H9 (cell line): ENCODE measurements around the gene CXCL6. TPM values are rescaled to one million over a fixed set of nuclear protein-coding genes. Genes with fewer than 3 reads are reported as not detected.

ENCODE experiments used
- DNase-seq: peaks from one replicate; pipeline ENCODE4 v3.0.0-alpha.2; 2017
- H2AFZ ChIP-seq: one replicate; pipeline ENCODE4 v1.6.1; 2013; ENCODE audit warnings: mild to moderate bottlenecking, low read length, control low read depth, moderate library complexity
- H2AK5ac ChIP-seq: 2 replicates; pipeline ENCODE4 v1.6.1; 2013; ENCODE audit warnings: low read length, control low read depth, mixed read lengths; ENCODE audit not compliant: insufficient read length
- H2BK120ac ChIP-seq: one replicate; pipeline ENCODE4 v1.6.1; 2013; ENCODE audit warnings: low read depth, mild to moderate bottlenecking, low read length, control low read depth, inconsistent platforms; ENCODE audit not compliant: poor library complexity, severe bottlenecking
- H2BK12ac ChIP-seq: 2 replicates; pipeline ENCODE4 v1.6.1; 2013; ENCODE audit warnings: low read length, control low read depth, mixed read lengths, low read depth; ENCODE audit not compliant: insufficient read length
- H2BK15ac ChIP-seq: 2 replicates; pipeline ENCODE4 v1.6.1; 2013; ENCODE audit warnings: low read depth, low read length, control low read depth
- H2BK20ac ChIP-seq: one replicate; pipeline ENCODE4 v1.6.1; 2013; ENCODE audit warnings: low read depth, mild to moderate bottlenecking, low read length, control low read depth, inconsistent platforms; ENCODE audit not compliant: poor library complexity, severe bottlenecking
- H2BK5ac ChIP-seq: 2 replicates; pipeline ENCODE4 v1.6.1; 2013; ENCODE audit warnings: low read length, control low read depth, mixed read lengths; ENCODE audit not compliant: insufficient read length
- H3K14ac ChIP-seq: 2 replicates; pipeline ENCODE4 v1.6.1; 2013; ENCODE audit warnings: low read length, control low read depth; ENCODE audit not compliant: insufficient read depth
- H3K18ac ChIP-seq: 2 replicates; pipeline ENCODE4 v1.6.1; 2013; ENCODE audit warnings: low read depth, mild to moderate bottlenecking, mixed read lengths, low read length, control low read depth; ENCODE audit not compliant: insufficient read length
- H3K23ac ChIP-seq: 2 replicates; pipeline ENCODE4 v1.6.1; 2013; ENCODE audit warnings: low read length, control low read depth, mixed read lengths, low read depth; ENCODE audit not compliant: insufficient read length
- H3K23me2 ChIP-seq: 2 replicates; pipeline ENCODE4 v1.6.1; 2013; ENCODE audit warnings: low read depth, mild to moderate bottlenecking, mixed read lengths, low read length, control low read depth; ENCODE audit not compliant: insufficient read length, poor library complexity, severe bottlenecking
- H3K27ac ChIP-seq: 2 replicates; pipeline ENCODE4 v1.5.1; 2013; ENCODE audit warnings: low read length, control low read depth, mixed read lengths, low read depth; ENCODE audit not compliant: insufficient read length
- H3K27me3 ChIP-seq: 2 replicates; pipeline ENCODE4 v1.6.1; 2013; ENCODE audit warnings: low read length, control low read depth, inconsistent platforms; ENCODE audit not compliant: insufficient read depth
- H3K4ac ChIP-seq: 2 replicates; pipeline ENCODE4 v1.6.1; 2013; ENCODE audit warnings: low read depth, mild to moderate bottlenecking, control low read depth, inconsistent platforms, low read length, moderate library complexity
- H3K4me1 ChIP-seq: 2 replicates; pipeline ENCODE4 v1.6.1; 2013; ENCODE audit warnings: low read length, control low read depth, inconsistent platforms; ENCODE audit not compliant: insufficient read depth
- H3K4me2 ChIP-seq: 2 replicates; pipeline ENCODE4 v1.6.1; 2013; ENCODE audit warnings: low read length, control low read depth, mixed read lengths; ENCODE audit not compliant: insufficient read length, insufficient read depth
- H3K56ac ChIP-seq: 2 replicates; pipeline ENCODE4 v1.6.1; 2013; ENCODE audit warnings: low read depth, mild to moderate bottlenecking, mixed read lengths, low read length, control low read depth; ENCODE audit not compliant: insufficient read length
- H3K79me1 ChIP-seq: 2 replicates; pipeline ENCODE4 v1.6.1; 2013; ENCODE audit warnings: low read depth, mild to moderate bottlenecking, moderate library complexity, low read length, control low read depth, inconsistent platforms; ENCODE audit not compliant: insufficient read depth, poor library complexity, severe bottlenecking
- H3K79me2 ChIP-seq: 2 replicates; pipeline ENCODE4 v1.6.1; 2013; ENCODE audit warnings: low read length, control low read depth, inconsistent platforms; ENCODE audit not compliant: insufficient read depth
- H3K9ac ChIP-seq: 2 replicates; pipeline ENCODE4 v1.6.1; 2013; ENCODE audit warnings: low read length, control low read depth, mixed read lengths; ENCODE audit not compliant: insufficient read length; ENCODE audit errors: extremely low read depth
- H3K9me3 ChIP-seq: one replicate; pipeline ENCODE4 v1.6.1; 2013; ENCODE audit warnings: low read depth, low read length, inconsistent platforms; ENCODE audit not compliant: control insufficient read depth
- H3T11ph ChIP-seq: one replicate; pipeline ENCODE4 v1.6.1; 2013; ENCODE audit warnings: mild to moderate bottlenecking, low read length, control low read depth, inconsistent platforms
- H4K20me1 ChIP-seq: one replicate; pipeline ENCODE4 v1.6.1; 2013; ENCODE audit not compliant: control insufficient read depth, insufficient read length, insufficient read depth
- H4K5ac ChIP-seq: 2 replicates; pipeline ENCODE4 v1.6.1; 2013; ENCODE audit warnings: low read depth, mild to moderate bottlenecking, mixed read lengths, low read length, control low read depth; ENCODE audit not compliant: insufficient read length
- H4K8ac ChIP-seq: replicated peaks from 2 replicates; pipeline ENCODE4 v1.6.1; 2013; ENCODE audit warnings: low read length, control low read depth, mixed read lengths, low read depth; ENCODE audit not compliant: insufficient read length
- H4K91ac ChIP-seq: 2 replicates; pipeline ENCODE4 v1.6.1; 2013; ENCODE audit warnings: low read depth, mild to moderate bottlenecking, moderate library complexity, mixed read lengths, low read length, control low read depth; ENCODE audit not compliant: insufficient read length
- H3K27ac Mint-ChIP-seq, 3 experiments: 2 replicates in 2 of 3; 3 replicates in 1 of 3; pipeline ENCODE4 v1.8.0; 2020 to 2021; ENCODE audit warnings: mixed read lengths in 3 of 3, mild to moderate bottlenecking in 1 of 3, moderate library complexity in 1 of 3
- H3K27me3 Mint-ChIP-seq: 2 replicates; pipeline ENCODE4 v1.8.0; 2021; ENCODE audit warnings: low read depth, mild to moderate bottlenecking, moderate library complexity, mixed read lengths
- H3K36me3 Mint-ChIP-seq, 3 experiments: 2 replicates in 2 of 3; 3 replicates in 1 of 3; pipeline ENCODE4 v1.8.0; 2020 to 2021; ENCODE audit warnings: low read depth in 3 of 3, mixed read lengths in 3 of 3; ENCODE audit not compliant: insufficient read depth in 1 of 3
- H3K4me1 Mint-ChIP-seq, 2 experiments: 2 replicates each; pipeline ENCODE4 v1.8.0; 2020; ENCODE audit warnings: mixed read lengths in 2 of 2
- H3K4me3 Mint-ChIP-seq, 2 experiments: 2 replicates in 1 of 2; 3 replicates in 1 of 2; pipeline ENCODE4 v1.8.0; 2020 to 2021; ENCODE audit warnings: mild to moderate bottlenecking in 2 of 2, mixed read lengths in 2 of 2, moderate library complexity in 1 of 2
- H3K9me3 Mint-ChIP-seq, 2 experiments: 2 replicates in 1 of 2; 3 replicates in 1 of 2; pipeline ENCODE4 v1.8.0; 2020; ENCODE audit warnings: mild to moderate bottlenecking in 2 of 2, mixed read lengths in 2 of 2, moderate library complexity in 1 of 2
- CTCF ChIP-seq: fragments of 200-600 bp; sonication (generic); conservative IDR thresholded peaks from 3 replicates; pipeline ENCODE4 v1.8.0; 2021; ENCODE audit warnings: antibody characterized with exemption, mild to moderate bottlenecking
- WGBS: extraction: QIAGEN DNeasy Blood & Tissue Kit; methylation state at CpG from one replicate; pipeline ENCODE4 v1.1.7; 2013; ENCODE audit warnings: missing lambda C conversion rate, low lambda C conversion rate, mixed read lengths; ENCODE audit not compliant: insufficient read length; ENCODE audit errors: extremely low coverage; 5-methylcytosine and 5-hydroxymethylcytosine counted together
- total RNA-seq: library from RNA; stranded (reverse); gene quantifications from 2 replicates; pipeline ENCODE4 v1.2.1, GENCODE V29; 2021

The CXCL6 gene
- total RNA-seq, 1 experiment from 2014 or later = 0.85 TPM

GRCh38 chr4:73864961-73865360 is 28.5 kb downstream of the CXCL6 start:
- no peak overlapping the region for H3K27ac ChIP-seq
- H4K5ac ChIP-seq = no peak overlapping the region
- no peak overlapping the region for H2AK5ac ChIP-seq
- H3K79me2 ChIP-seq = no peaks in the 10 kb centered on the region
- H3K9me3 Mint-ChIP-seq = no peaks in the 10 kb centered on the region; a peak in 1 of 5 replicates
- no peak overlapping the region for H3K23ac ChIP-seq
- no peaks in the 10 kb centered on the region; the same call in 1 of the 2 replicates for H3K27me3 ChIP-seq
- no peak overlapping the region for H2BK20ac ChIP-seq
- H3K4me1 ChIP-seq = 0 out of 2 replicates have a peak, but pooled peaks cover 2% of the 10 kb centered on the region
- H4K8ac ChIP-seq = no peak overlapping the region
- no peak overlapping the region for H3K4me3 Mint-ChIP-seq
- H3K27ac Mint-ChIP-seq = peak overlapping the region in 1 of 3 experiments; percentile 44; a peak in 1 of 7 replicates
- no peak overlapping the region for H2AFZ ChIP-seq
- H3K79me1 ChIP-seq = no peaks in the 10 kb centered on the region
- no CpG with 5 or more reads among the region's 8 CpGs for WGBS
- no peak for DNase-seq
- H2BK5ac ChIP-seq = no peak overlapping the region
- H3K9ac ChIP-seq = no peak overlapping the region
- H3K4me2 ChIP-seq = no peak overlapping the region
- no peak overlapping the region for H2BK15ac ChIP-seq
- peaks cover 12% of the 10 kb centered on the region for H3K23me2 ChIP-seq
- peaks cover 17 to 18% of the 10 kb centered on the region in 2 experiments for H3K4me1 Mint-ChIP-seq
- H4K20me1 ChIP-seq = no peaks in the 10 kb centered on the region
- TF ChIP-seq CTCF = no peak
- no peak overlapping the region for H4K91ac ChIP-seq
- H3K56ac ChIP-seq = no peak overlapping the region
- H3K36me3 Mint-ChIP-seq = no peaks in the 10 kb centered on the region
- H3K9me3 ChIP-seq = no peaks in the 10 kb centered on the region
- no peak overlapping the region for H3T11ph ChIP-seq
- H3K27me3 Mint-ChIP-seq = peaks cover 22% of the 10 kb centered on the region
- no peak overlapping the region for H2BK12ac ChIP-seq
- no peak overlapping the region for H3K4ac ChIP-seq
- no peak overlapping the region for H2BK120ac ChIP-seq
- H3K18ac ChIP-seq = no peak overlapping the region
- H3K14ac ChIP-seq = no peak overlapping the region; the same call in 1 of the 2 replicates
